Peyer's patch (tissue), 4 donors: Measurements from ENCODE around the gene TFAM. TPM values are rescaled to one million over a fixed set of nuclear protein-coding genes. Genes with fewer than 3 reads are reported as not detected.

Source experiments
- DNase-seq, 3 donors: peaks; one replicate each; pipeline ENCODE4 v3.0.0-alpha.2; 2017 to 2019
- H3K27ac ChIP-seq, 4 donors: fragments of 200-600 bp; sonication (generic); one replicate each; pipeline ENCODE4 v1.5.1; 2016 to 2019
- H3K27me3 ChIP-seq, 2 donors: fragments of 200-600 bp; sonication (generic); one replicate each; pipeline ENCODE4 v1.5.1; 2019
- H3K36me3 ChIP-seq, 3 donors: fragments of 200-600 bp; sonication (generic); one replicate each; pipeline ENCODE4 v1.5.1; 2016 to 2019
- H3K4me1 ChIP-seq, 4 donors: fragments of 200-600 bp; sonication (generic); one replicate each; pipeline ENCODE4 v1.5.1; 2016 to 2019
- H3K4me3 ChIP-seq, 4 donors: fragments of 200-600 bp; sonication (generic); 1 replicate in 3 of 4; 2 replicates in 1 of 4; pipeline ENCODE4 v1.5.1; 2016 to 2019; ENCODE audit warnings: mild to moderate bottlenecking in 1 of 4
- H3K9me3 ChIP-seq, 4 donors: fragments of 200-600 bp; sonication (generic); one replicate each; pipeline ENCODE4 v1.5.1; 2016 to 2019; ENCODE audit warnings: mild to moderate bottlenecking in 1 of 4
- CTCF ChIP-seq, 6 experiments: fragments of 450-650 bp in 4 of 6; fragments of 200-600 bp in 2 of 6; sonication (generic) in 1 of 6; IDR thresholded peaks; one replicate each; pipeline ENCODE4 v1.5.1; 2017 to 2019; ENCODE audit warnings: antibody characterized with exemption in 6 of 6, mild to moderate bottlenecking in 3 of 6, moderate library complexity in 1 of 6
- POLR2A ChIP-seq, 2 donors: fragments of 450-650 bp; IDR thresholded peaks; one replicate each; pipeline ENCODE4 v1.5.1; 2017; ENCODE audit warnings: antibody characterized with exemption in 2 of 2, mild to moderate bottlenecking in 2 of 2, moderate library complexity in 2 of 2
- total RNA-seq, 4 donors: library from RNA; depleted of rRNA; stranded (reverse); fragments of >200 nt; gene quantifications; one replicate each; pipeline ENCODE4 v1.1.0, GENCODE V29; 2016

The TFAM gene
- total RNA-seq, 4 donors from 2014 or later, result 12.8 to 17.0 (median 15.2) TPM

DNA sequence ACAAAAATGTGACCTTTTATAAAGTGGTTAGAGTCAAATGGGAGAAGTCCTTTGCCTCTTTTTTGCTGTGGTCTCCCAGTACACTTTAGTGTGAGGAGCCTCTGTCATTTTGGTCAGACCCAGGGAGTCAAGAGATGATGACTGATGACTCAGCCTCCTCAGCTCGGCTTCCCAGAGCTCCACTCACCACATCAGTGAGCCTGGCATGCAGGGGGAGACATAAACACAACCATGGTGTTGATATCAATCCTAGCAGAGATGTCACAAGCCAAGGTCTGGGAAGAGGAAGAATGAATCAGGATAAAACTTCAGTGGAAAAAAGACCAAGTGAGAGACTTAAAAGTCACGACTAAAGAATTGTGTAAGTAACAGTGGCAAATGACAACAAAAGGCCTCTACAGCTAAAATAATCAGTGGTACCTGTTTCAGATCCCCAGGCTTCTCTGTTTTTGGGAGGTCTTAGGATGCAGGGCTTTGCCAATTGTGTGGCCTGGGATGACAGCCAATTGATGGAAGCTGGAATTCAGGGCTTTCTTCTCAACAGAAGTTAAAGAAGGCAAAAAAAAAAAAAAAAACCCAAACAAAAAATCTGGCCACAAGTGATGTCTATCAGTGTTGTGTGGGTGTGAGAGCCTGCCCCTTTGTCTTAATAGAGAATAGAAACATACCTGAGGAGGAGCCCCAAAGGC is 50.2 kb downstream of the TFAM start:
- DNase-seq, result peak in 1 of 3 donors; percentile 54
- H3K4me1 ChIP-seq, result no peaks in the 10 kb centered on the region

GRCh38 chr10:58436071-58436470 is 50.9 kb downstream of the TFAM start:
- Histone ChIP-seq H3K27ac (no peak overlapping the region), H3K4me3 (no peak overlapping the region), H3K36me3 (no peaks in the 10 kb centered on the region), H3K9me3 (no peaks in the 10 kb centered on the region), H3K27me3 (no peaks in the 10 kb centered on the region), H3K4me1 (no peaks in the 10 kb centered on the region)
- DNase-seq, result no peak
- no peak for TF ChIP-seq CTCF (IDR thresholded peaks at IDR 0.05)
- no peak for TF ChIP-seq POLR2A (IDR thresholded peaks at IDR 0.05)

More for the DNA sequence above, 50.2 kb downstream of the TFAM start:
- no peak overlapping the region for H3K27ac ChIP-seq
- no peaks in the 10 kb centered on the region for H3K9me3 ChIP-seq
- no peaks in the 10 kb centered on the region for H3K27me3 ChIP-seq
- no peaks in the 10 kb centered on the region for H3K36me3 ChIP-seq
- no peak overlapping the region for H3K4me3 ChIP-seq
- TF ChIP-seq POLR2A (IDR thresholded peaks at IDR 0.05) (no peak), CTCF (IDR thresholded peaks at IDR 0.05) (no peak)

DNA sequence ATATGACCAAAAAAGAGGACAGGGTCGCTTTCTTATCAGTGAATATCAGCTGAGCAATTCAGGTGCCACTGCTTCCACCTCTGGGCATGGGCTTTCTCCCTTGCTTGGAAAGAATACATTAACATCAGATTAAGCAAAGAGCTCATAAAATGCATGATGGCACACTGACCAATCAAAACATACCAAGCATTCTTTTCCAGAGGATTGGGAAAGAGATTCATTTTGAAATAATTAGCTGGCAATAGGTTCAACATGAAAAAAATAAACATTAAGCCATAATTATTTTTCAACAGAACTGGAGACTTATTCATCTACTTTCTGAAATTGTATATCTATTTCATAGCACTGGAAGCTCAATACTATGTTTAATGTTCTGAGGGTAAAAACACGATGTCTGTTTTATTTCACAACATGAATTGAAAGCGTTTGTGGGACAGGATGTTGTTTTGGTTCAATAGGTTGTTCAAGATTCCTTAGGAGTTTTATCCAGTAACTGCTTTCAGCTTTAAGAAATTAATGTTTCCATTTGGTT is 53.2 kb downstream of the TFAM start:
- TF ChIP-seq CTCF (IDR thresholded peaks at IDR 0.05) (no peak), POLR2A (IDR thresholded peaks at IDR 0.05) (no peak)
- no peak overlapping the region for H3K4me3 ChIP-seq
- H3K9me3 ChIP-seq, result no peaks in the 10 kb centered on the region
- H3K36me3 ChIP-seq, result no peaks in the 10 kb centered on the region
- DNase-seq, result no peak
- no peak overlapping the region for H3K27ac ChIP-seq
- no peaks in the 10 kb centered on the region for H3K27me3 ChIP-seq
- H3K4me1 ChIP-seq, result no peaks in the 10 kb centered on the region

DNA sequence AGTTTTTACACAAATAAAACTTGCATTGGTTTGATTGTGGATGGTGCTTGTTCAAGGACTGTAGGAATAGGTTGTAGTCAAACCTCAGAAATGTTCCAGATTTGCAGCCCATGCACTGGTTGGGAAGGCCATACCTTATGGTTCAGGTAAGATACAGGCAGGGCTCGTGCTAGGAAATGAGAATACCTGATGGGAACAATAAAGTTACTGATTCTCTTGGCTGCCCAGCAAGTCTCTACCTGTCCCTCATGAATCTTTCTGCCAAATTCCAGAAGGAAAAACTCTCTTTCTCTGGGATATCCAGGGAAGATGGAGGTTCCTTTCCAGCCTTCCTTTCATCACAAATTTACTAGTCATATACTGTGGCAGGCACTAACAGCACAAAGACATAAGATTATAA is 53.8 kb downstream of the TFAM start:
- Histone ChIP-seq H3K4me1 (no peaks in the 10 kb centered on the region), H3K27ac (no peak overlapping the region), H3K9me3 (no peaks in the 10 kb centered on the region), H3K36me3 (no peaks in the 10 kb centered on the region), H3K4me3 (no peak overlapping the region), H3K27me3 (no peaks in the 10 kb centered on the region)
- TF ChIP-seq POLR2A (IDR thresholded peaks at IDR 0.05) (no peak), CTCF (IDR thresholded peaks at IDR 0.05) (no peak)
- no peak for DNase-seq

DNA sequence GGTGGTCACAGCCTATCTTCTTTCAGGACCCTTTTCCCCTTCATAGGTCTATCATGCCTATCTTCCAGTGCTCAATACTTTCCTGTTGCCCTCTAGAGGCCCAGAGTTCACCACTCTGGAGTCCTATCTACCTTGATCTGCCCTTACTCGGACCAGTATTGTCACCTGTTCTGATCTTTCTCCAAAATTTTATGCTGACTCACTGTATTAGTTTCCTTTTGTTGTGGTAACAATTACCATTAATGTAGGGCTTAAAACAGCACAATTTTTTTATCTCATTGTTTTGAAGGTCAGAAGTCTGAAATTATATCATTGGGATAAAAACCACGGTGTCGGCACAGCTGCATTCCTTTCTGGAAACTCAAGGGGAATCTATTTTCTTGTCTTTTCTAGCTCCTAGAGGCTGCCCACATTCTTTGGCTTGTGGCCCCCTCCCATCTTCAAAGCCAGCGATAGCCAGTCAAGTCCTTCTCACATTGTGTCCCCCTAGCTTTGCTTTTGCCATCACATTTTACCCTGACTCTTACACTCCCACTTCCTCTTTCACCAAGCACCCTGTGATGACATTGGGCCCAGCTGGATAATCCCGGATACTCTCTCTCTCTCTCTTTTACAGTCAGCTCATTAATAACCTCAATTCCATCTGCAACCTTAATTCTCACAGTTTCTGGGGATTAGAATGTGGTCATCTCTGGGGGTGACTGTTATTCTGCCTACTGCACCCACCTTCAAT is 54.6 kb downstream of the TFAM start:
- no peak overlapping the region for H3K27ac ChIP-seq
- DNase-seq, result no peak
- no peak for TF ChIP-seq POLR2A (IDR thresholded peaks at IDR 0.05)
- no peak for TF ChIP-seq CTCF (IDR thresholded peaks at IDR 0.05)
- H3K4me1 ChIP-seq, result no peaks in the 10 kb centered on the region
- H3K9me3 ChIP-seq, result no peaks in the 10 kb centered on the region
- no peak overlapping the region for H3K4me3 ChIP-seq
- H3K36me3 ChIP-seq, result no peaks in the 10 kb centered on the region
- no peaks in the 10 kb centered on the region for H3K27me3 ChIP-seq
